GM19025 (cell line): ENCODE data around the gene ZNF41.
"Not testable (repeated sequence)": the region's sequence is repeated elsewhere in the genome, so short reads cannot be mapped to it uniquely, and the experiment has no call there.

Source experiments
- ATAC-seq: cut with Tn5 transposase; IDR thresholded peaks from one replicate; pipeline ENCODE4 v1.9.1; 2021; ENCODE audit warnings: mild to moderate bottlenecking, low read depth, moderate library complexity; ENCODE audit not compliant: unreplicated experiment

Gene ZNF41

DNA sequence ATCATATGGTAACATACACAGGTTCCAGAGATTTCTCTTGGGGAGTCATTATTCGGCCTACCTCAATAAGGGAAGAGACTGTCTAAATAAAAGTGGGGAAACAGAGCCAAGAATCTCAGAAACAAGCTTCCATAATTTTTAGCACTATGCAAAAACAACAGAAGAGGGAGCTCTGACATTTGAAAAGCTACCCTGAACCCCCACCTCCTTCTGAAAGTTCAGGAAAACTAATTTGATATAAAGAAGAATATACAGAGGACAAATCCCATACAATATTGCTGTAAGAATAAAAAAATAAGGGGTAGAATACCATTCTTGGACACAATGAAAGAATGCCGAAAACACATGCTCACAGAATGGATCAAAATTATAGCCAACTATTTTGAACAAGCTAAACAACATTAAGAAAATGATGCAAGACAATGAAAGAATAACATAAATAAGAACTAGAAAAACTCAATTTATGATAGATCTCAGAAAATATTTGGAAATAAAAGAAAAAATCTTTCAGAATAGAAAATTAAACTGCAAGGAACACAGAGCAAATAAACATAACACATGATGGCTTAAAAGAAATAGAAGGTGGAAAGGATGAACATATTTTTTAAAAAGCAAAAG, 14.4 kb upstream of the ZNF41 start:
- no peak for ATAC-seq

DNA sequence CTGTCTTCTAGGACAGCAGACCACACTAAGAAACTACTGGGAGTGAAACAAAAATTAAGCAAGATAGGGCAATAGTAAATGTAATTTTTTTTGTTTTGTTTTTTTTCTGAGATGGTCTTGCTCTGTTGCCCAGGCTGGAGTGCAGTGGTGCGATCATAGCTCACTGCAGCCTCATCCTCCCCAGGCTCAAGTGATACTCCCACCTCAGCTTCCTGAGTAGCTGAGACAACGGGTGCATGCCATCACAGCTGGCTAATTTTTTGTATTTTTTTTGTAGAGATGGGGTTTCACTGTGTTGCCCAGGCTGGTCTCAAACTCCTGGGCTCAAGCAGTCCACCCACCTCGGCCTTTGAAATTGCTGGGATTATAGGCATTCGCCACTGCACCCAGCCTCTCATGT, 9.1 kb upstream of the ZNF41 start:
- ATAC-seq = not testable (repeated sequence)

DNA sequence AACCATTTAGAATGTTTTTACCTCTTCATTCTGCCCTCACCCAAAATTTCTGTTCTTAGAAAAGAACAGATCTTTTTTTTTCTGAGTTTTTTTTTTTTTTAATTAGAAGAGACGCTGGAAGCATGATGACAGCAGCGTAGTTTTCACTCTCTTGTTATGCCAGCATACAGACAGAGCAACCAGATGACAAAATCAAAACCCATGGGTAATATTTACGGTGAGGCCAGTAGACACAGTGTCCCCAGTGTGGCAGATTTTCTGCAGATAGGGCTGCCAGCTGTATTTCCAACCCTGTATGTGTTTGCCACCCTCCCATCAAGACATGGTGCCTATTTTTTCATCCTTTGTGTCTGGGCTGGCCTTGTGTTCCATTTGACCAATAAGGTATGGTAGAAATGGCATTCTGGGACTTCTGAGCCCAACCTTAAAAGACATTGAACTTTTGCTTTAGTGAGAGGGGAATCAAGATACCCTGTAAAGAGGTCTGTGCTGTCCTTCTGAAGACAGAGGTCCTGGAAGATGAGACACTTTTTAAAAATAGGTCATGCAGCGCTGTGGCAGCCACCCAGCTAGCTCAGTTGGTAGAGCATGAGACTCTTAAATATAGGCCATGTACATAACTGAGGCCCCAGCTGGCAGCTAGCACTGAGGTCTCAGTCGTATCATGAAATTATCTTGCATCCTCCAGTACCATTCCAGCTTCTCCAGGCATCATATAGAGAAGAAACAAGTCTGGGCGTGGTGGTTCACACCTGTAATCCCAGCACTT, 6.7 kb upstream of the ZNF41 start:
- ATAC-seq = no peak

DNA sequence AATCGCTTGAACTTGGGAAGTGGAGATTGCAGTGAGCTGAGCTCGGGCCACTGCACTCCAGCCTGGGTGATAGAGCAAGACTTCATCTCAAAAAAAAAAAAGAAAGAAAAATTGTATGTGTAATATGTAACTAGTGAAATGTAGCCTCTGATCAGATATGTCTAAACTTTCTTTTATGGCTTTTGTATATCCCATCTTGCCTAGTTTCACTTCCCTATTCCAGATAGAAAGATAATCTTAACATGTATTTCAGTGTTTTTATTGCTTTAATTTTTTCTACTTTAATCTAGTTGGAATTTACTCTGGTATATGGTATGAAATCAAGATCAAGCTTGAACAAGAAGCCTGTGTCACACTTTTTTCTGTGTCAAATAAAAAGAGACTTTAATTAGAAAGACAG, 1.9 kb upstream of the ZNF41 start:
- ATAC-seq = no peak

DNA sequence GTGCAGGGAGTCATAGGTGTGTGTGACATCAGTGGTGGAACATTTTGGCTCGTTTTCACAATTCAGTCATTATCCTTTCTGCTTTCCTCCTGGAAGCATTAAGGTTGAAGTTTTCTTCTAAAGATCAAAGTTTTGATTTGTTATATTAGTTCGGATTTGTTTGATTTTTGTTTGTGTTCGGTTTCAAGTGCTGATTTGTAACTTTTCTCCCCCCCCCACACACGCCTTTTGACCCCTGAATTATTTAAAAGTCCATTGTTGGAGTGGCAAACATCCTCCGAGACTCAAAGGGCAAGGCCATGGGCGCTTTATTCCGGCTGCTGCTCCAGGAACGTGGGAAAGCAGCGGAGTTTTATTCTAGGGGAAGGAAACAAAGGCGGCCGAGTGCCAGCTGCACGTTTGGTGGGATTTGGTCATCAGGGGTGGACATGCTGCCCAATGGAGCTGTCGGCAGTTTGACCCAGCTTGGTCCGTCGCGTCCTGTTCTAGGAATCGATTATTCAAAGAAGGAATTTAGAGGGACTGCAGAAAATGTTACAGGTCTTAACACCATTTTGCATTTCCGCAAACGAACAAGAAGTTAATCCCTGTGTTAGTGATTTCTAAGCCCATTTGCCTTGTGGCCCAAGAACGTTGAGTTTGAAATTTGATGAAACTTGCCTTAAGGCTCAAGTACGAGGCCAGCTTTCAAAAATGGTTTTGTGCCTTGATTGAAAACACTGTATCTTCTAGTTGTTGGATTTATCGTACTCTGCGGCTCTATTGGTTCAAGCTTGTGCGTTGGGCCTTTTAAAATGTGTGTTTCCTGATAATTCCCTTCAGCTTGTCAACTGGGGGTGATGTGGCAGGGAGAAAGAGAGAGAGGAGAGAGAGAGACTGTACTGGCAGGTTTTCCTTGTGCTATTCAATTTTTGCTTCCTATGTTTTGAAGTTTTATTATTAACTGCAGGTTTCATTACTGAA, 565 bp upstream of the ZNF41 start:
- no peak for ATAC-seq

DNA sequence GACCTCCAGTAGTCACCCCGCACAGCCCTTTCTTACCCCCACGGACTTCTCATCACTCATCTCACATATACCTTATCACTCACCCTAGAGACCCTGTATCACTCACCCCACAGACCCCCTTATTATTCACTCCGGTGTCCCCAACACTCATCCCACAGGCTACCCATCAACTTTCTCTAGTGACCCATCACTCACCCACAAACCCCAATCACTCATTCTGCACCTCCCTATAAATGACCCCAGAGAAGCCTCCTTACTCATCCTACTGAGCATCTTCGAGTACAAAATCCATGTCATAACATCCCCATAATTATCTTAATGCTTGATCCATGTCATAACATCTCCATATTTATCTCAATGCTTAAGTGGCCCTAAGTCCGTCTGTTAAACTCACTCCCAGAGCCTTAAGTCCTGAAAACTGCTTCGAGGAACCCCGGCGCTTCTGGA, 934 bp downstream of the ZNF41 start:
- ATAC-seq = peak; percentile 4

DNA sequence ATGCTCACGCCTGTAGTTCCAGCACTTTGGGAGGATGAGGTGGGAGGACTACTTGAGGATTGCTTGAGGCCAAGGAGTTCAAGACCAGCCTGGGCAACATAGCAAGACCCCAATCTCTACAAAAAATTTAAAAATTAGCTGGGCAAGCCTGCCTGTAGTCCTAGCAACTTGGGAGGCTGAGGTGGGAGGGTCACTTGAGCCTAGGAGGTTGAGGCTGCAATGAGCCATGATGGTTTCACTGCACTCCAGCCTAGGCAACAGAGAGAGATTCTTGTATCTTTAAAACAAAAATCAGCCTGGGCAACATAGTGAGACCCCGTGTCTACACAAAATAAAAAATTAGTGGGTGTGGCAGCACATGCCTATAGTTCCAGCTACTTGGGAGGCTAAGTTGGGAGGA, 1.9 kb downstream of the ZNF41 start:
- no peak for ATAC-seq

DNA sequence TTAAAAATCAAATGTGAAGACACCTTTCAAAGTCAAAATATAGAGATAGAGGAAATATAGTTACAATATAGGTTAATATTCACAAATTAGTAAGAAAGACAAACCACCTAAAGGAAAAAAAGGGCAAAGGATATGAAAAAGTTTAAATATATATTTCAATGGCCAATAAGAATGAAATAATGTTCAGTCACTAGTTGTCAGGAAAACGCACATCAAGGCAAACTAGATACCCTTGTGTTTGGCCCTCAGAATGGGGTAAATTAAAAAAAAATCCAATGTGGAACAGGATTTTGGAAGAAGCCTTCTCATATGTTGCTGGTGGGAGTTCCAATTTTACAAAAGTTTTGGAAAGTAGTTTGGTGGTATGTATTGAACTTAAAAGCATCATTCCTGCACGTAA, 2.4 kb downstream of the ZNF41 start:
- no peak for ATAC-seq

DNA sequence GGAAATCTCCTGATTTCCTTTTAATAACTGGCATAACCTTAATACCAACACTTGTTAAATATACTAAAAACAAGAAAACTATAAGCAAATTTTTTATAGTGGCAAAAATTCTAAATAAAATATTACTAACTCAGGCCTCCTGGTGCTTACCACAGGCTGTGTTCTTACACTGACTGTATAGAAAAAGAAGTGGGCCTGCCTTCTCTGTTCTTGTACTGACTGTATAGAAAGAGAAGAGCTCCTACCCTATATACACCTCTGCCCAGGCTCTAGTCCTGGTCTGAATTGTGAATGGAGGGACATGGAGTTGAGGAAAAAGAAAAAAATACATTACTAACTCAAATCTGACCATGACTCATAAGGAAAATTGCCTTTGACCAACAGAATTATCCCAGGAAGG, 7.5 kb downstream of the ZNF41 start:
- ATAC-seq = no peak

DNA sequence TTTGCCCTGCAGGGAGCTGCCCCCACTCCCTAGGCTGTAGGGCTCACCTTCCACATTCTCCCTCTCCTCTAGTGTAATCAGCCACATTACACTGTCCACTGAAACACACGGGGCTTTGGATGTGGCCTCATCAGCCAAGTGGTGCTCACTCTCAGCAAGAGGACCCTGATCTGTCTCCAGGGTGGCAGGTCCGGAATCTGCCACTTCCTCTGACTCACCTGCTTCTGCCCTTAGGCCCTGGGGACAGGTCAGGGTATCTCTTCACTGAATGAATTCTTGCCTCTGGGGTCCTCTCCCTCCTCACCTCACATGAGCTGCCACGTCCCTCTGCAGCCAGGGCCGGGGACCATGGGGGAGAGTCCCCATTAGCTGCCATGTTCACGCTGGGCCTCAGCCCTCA, 15.9 kb downstream of the ZNF41 start:
- ATAC-seq = no peak

DNA sequence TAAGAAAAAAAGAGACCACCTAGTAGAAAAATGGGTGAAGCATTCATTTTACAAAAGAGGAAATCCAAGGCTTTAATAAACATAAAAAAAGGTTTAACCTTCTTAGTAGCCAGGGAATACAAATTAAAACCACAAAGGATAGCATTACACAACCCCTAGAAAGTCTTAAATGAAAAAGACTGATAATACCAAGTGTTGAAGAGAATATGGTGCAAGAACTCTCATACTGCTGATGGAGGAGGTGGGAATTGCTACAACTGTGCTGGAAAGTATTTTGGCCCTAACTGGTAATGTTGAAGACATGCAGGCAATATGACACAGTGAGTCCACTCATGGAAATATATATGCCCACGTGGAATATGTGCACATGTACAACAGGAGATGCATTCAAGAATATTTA, 22.5 kb downstream of the ZNF41 start:
- no peak for ATAC-seq

DNA sequence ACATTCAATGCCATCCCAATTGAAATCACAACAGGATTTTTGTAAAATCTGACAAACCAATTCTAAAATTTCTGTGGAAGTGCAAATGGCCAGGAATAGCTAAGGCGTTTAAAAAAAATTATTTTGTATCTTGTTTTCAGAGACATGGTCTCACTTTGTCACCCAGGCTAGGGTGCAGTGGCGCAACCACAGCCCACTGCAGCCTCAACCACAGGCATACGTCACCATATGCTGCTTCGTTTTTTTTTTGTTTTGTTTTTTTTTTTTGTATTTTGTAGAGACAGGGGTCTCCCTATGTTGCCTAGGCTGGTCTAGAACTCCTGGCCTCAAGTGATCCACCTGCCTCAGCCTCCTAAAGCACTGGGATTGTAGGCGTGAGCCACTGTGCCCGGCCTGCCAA, 24.5 kb downstream of the ZNF41 start:
- no peak for ATAC-seq

DNA sequence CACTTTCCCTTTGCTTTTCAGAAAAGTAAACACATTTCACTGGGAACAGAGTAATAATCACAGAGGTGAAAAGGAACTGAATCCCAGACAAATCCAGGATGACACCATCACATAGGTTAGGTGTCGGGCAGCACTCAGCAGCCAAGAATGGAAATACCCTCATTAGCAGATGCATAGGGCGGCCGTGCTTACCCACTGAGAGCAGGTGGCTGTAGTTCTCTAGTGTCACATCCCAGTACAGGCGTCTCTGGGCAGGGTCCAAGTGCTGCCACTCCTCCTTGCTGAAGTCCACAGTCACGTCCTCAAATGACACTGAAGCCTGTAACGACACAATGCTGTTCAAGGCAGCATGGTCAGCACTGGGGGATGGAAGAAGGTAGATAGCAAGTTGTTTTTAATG, 26.9 kb downstream of the ZNF41 start:
- no peak for ATAC-seq

DNA sequence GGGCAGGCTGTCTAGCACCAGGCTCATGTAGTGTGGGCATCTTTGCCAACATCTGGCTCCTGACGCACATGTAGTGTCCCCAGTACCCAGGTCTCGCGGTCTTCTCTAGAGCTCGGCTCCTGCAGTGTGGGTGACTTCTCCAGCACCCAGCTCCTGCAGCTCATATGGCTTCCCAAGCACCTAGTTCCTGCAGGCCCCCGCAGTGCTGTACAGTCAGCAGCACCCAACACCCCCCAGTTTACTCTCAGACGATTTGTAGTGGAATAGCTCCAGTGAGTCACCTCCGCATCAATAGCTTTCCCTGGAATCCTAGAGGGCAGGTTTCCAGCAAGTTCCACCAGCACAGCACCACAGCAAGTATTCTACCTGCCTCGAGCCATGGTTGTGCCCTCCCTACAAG, 30.9 kb downstream of the ZNF41 start:
- ATAC-seq = no peak

DNA sequence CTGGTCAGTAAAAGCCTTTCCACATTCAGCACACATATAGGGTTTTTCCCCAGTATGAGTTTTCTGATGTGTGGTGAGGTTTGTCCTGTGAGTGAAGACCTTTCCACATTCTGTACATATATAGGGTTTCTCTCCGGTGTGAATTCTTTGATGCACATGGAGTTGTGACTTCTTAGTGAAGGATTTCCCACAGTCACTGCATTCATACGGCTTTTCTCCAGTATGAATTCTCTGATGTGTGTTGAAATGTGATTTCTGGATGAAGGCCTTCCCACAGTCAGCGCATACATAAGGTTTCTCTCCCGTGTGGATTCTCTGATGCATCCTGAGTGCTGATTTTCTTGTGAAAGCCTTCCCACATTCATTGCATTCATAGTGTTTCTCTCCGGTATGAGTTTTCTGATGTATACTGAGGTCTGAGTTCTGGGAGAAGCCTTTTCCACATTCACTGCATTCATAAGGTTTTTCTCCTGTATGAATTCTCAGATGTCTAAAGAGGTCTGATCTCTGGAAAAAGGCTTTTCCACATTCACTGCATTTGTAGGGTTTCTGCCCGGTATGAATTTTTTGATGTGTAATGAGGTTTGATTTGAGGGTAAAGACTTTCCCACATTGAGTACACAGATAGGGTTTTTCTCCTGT, 34.7 kb downstream of the ZNF41 start:
- no peak for ATAC-seq

DNA sequence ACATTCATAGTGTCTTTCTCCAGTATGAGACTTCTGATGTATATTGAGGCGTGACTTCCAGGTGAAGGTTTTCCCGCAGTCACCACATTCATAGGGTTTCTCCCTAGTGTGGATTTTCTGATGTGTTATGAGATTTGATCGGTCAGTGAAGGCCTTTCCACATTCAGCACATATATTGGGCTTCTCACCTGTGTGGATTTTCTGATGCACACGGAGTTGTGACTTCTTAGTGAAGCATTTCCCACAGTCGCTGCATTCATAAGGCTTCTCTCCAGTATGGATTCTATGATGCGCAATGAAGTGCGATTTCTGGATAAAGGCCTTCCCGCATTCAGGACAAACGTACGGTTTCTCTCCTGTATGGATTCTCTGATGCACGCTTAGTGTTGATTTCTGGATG, 35.4 kb downstream of the ZNF41 start:
- no peak for ATAC-seq

DNA sequence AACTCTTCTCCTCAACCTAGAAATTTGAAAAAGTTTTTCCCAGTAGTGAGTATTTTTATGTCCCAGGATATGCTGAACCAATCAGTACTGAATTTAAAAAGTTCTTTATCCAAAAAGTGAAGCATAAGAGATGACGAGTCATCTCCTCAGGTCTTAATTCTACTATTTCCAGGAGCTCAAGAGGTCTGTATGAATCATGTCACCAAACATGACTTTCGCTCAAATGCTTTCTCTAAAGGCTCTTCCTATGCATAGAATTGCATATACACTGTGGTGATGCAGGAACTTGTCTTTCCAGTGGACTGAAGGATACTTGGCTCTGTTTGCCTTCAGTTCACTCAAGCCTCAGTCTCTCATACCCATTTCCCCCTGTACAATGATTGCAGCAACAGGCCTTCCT, 36.1 kb downstream of the ZNF41 start:
- ATAC-seq = no peak

DNA sequence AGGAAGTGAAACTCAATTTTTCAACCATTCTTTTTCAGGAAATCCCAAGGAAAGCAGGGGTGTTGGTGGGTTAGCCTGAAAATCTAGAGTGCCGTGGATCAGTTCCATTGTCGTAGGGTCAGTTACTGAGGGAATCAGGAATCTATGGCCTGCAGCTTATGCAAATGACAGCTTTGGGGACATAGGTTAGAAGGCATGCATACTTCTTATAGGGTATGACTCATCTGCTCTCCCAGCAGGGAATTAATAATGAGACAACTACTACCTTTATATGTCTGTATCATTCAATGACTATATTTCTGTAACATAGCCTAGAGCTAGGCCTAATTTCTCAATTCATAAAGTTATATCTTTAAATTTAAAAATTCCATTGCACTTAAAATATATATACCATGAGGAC, 36.6 kb downstream of the ZNF41 start:
- no peak for ATAC-seq

DNA sequence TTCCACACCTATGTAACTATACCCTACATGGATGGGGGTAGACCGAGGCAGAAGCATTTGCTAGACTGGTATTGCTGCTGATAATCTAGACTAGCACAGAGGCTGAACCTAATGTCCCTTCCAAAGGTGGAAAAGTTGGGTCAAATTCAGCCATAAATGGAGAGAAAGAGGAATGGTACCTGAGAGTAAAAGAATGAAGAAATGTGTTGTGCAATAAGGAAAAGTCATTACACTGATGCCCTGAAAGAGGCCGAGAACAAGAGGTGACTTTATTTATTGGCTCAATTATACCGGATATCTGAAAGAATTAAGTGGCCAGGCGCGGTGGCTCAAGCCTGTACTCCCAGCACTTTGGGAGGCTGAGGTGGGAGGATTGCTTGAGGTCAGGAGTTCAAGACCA, 52.1 kb downstream of the ZNF41 start:
- no peak for ATAC-seq

DNA sequence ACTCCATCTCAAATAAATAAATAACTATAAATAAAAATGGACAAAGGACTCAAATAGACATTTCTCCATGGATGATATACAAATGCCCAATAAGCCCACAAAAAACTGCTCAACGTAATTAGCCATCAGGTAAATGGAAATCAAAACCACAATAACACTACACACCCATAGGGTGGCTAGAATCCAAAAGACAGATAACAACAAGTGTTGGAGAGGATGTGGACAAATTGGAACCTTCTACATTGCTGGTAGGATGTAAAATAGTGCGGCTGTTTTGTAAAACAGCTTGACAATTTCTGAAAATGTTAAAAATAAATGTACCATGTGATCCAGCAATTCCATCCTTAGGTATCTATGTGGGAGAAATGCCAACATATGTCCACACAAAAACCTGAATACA, 60.6 kb downstream of the ZNF41 start:
- no peak for ATAC-seq

DNA sequence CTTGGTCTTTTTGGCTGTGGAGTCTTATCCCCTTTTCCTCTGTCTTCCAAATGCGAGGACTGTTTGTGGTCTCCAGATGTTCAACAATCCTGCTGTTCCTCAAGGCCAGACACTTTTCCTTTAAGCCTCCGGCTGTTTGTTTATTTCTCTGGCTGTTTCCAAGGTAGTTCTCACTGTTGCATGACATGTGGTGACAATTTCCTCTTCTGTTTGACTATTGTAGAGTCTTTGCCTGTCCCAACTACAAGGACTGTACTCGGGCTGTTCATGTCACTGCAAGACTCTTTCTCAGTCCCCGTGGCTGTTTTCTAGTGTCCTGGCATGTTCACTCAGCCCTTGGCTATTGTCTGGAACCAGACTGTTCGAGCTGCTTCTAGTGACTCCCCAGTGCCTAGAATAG, 62.1 kb downstream of the ZNF41 start:
- no peak for ATAC-seq
